ENCODE data around the gene TMEM151B.

The TMEM151B gene

DNA sequence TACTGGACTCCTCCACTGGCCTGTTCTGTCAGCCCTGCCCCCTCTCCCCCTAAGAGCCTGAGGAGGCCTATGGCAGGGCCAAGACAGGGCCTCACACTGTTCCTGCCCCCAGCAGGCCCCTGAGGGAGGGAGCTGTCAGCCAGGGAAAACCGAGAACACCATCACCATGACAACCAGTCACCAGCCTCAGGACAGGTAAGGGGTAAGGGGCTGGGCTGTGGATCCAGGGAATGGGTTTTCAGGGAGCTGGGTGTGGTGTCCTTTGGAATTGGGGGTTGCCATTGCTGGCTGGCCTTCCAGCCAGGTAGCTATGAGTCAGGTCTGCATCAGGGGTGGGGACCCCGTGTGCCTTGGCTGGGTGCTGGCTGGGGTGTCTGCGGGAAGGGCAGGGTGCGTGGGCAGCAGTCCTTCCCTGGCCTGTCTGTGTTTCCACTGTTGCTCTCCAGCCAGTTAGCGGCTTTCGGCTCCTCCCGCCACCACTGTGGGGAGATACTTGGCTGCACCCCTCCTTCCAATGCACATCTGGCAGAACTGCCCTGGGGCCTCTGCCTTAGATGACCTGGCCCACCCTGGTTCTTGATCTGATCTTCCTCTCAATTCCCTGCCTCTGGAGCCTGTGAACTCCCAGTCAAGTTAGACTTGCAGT is 43.0 kb upstream of the TMEM151B start:
- no peak overlapping the region for H3K4me3 ChIP-seq (ENCODE audit: low read depth, low read length)
- TF ChIP-seq, protein P1, sequence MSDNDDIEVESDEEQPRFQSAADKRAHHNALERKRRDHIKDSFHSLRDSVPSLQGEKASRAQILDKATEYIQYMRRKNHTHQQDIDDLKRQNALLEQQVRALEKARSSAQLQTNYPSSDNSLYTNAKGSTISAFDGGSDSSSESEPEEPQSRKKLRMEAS (IDR thresholded peaks at IDR 0.05; ENCODE audit: low read depth, low read length), result no peak
- TF ChIP-seq MYC (IDR thresholded peaks at IDR 0.05; ENCODE audit: low read depth, low read length) (no peak), POLR2A (IDR thresholded peaks at IDR 0.05; ENCODE audit: extremely low read depth, insufficient read length) (no peak)
- TF ChIP-seq, protein P2, sequence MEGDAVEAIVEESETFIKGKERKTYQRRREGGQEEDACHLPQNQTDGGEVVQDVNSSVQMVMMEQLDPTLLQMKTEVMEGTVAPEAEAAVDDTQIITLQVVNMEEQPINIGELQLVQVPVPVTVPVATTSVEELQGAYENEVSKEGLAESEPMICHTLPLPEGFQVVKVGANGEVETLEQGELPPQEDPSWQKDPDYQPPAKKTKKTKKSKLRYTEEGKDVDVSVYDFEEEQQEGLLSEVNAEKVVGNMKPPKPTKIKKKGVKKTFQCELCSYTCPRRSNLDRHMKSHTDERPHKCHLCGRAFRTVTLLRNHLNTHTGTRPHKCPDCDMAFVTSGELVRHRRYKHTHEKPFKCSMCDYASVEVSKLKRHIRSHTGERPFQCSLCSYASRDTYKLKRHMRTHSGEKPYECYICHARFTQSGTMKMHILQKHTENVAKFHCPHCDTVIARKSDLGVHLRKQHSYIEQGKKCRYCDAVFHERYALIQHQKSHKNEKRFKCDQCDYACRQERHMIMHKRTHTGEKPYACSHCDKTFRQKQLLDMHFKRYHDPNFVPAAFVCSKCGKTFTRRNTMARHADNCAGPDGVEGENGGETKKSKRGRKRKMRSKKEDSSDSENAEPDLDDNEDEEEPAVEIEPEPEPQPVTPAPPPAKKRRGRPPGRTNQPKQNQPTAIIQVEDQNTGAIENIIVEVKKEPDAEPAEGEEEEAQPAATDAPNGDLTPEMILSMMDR (IDR thresholded peaks at IDR 0.05; ENCODE audit: low read depth, low read length), result no peak
- no peak for DNase-seq (ENCODE audit: low read depth)

DNA sequence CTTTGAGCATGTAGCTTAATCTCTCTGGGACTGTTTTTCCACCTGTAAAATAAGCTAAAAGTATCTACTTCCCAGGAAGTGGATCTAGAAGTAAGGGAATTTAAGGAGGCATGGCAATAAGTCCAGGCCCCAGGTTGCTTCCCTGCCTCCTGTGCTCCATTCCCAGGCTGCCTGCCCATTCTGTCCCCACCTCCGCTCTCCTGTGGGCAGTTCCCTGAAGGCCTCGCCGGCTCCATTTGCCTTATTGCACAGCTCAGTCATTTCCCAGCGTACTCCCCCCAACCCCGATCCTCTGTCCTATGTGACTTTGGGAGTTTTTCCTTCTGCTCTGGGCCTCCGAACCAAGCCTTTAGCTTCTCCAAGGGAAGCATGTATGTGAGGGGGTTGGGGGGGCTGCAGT is 42.2 kb upstream of the TMEM151B start:
- TF ChIP-seq, protein P2 (IDR thresholded peaks at IDR 0.05; ENCODE audit: low read depth, low read length), result no peak
- no peak for TF ChIP-seq POLR2A (IDR thresholded peaks at IDR 0.05; ENCODE audit: extremely low read depth, insufficient read length)
- TF ChIP-seq MYC (IDR thresholded peaks at IDR 0.05; ENCODE audit: low read depth, low read length), result no peak
- TF ChIP-seq, protein P1 (IDR thresholded peaks at IDR 0.05; ENCODE audit: low read depth, low read length), result no peak
- no peak for DNase-seq (ENCODE audit: low read depth)
- H3K4me3 ChIP-seq (ENCODE audit: low read depth, low read length), result no peak overlapping the region

DNA sequence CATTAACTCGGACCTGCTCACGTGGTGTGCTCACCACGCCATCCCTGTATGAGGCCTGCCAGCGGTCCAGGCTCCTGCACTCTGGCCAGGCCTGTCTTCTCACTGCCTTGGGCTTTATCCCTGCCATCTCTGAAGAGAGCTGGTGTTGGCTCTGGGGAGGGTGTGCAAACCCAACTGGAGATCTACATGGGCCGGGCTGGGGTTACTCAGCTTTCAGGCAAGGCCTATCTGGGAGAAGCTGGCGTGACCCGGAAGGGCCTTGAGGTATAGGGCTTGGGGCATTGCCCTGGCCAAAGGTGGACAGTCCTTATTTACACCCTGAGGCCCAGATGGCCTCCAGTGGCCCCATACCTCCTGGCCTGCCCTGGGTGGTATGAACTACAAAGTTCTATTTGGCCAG is 41.8 kb upstream of the TMEM151B start:
- H3K4me3 ChIP-seq (ENCODE audit: low read depth, low read length), result no peak overlapping the region
- no peak for DNase-seq (ENCODE audit: low read depth)
- TF ChIP-seq, protein P2 (IDR thresholded peaks at IDR 0.05; ENCODE audit: low read depth, low read length), result no peak

DNA sequence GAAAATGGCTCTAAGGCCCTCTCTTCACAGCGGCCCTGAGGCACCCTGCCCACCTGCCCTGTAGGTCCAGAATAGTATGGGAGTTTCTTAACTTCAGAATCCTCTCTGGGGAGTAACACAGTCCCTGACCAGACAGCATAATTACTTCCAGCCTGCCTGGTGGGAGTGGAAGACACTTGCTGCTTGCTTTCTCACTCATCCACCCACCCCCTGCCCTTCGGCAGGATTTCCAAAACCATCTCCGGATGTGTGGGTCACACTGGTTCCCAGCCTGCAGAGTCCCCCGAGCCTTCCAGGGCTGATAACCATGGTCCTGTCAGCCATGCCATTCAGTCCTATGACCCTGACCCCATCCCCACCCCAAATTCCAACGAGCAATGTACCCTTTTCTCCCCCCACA is 41.4 kb upstream of the TMEM151B start:
- TF ChIP-seq, protein P2 (IDR thresholded peaks at IDR 0.05; ENCODE audit: low read depth, low read length), result no peak
- TF ChIP-seq, protein P1 (IDR thresholded peaks at IDR 0.05; ENCODE audit: low read depth, low read length), result no peak
- TF ChIP-seq MYC (IDR thresholded peaks at IDR 0.05; ENCODE audit: low read depth, low read length), result no peak
- no peak for TF ChIP-seq POLR2A (IDR thresholded peaks at IDR 0.05; ENCODE audit: extremely low read depth, insufficient read length)
- no peak overlapping the region for H3K4me3 ChIP-seq (ENCODE audit: low read depth, low read length)

DNA sequence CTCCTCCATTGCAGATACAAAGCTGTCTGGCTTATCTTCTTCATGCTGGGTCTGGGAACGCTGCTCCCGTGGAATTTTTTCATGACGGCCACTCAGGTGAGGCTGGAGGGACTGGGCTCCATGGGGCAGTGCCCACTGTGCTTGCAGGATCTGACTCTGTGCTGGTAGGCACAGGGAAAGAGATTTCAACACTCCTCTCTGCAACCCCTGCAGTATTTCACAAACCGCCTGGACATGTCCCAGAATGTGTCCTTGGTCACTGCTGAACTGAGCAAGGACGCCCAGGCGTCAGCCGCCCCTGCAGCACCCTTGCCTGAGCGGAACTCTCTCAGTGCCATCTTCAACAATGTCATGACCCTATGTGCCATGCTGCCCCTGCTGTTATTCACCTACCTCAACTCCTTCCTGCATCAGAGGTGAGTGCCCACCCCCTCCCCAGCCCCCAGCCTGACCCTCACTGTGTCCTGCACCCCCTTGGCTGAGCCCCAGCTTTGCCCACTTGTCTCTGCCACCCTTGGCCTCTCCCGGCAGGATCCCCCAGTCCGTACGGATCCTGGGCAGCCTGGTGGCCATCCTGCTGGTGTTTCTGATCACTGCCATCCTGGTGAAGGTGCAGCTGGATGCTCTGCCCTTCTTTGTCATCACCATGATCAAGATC is 40.7 kb upstream of the TMEM151B start:
- DNase-seq (ENCODE audit: low read depth), result no peak
- TF ChIP-seq, protein P1 (IDR thresholded peaks at IDR 0.05; ENCODE audit: low read depth, low read length), result no peak
- TF ChIP-seq POLR2A (IDR thresholded peaks at IDR 0.05; ENCODE audit: extremely low read depth, insufficient read length), result no peak
- TF ChIP-seq, protein P2 (IDR thresholded peaks at IDR 0.05; ENCODE audit: low read depth, low read length), result no peak
- TF ChIP-seq MYC (IDR thresholded peaks at IDR 0.05; ENCODE audit: low read depth, low read length), result no peak
- H3K4me3 ChIP-seq (ENCODE audit: low read depth, low read length), result no peak overlapping the region

More for the DNA sequence above, 41.4 kb upstream of the TMEM151B start:
- no peak for DNase-seq (ENCODE audit: low read depth)

Data from NB4 (cell line).